GM19035 (cell line): ENCODE results near the gene NOL4L.

Source experiments
- ATAC-seq: cut with Tn5 transposase; IDR thresholded peaks from one replicate; pipeline ENCODE4 v1.9.1; 2021; ENCODE audit not compliant: unreplicated experiment

Gene NOL4L

DNA sequence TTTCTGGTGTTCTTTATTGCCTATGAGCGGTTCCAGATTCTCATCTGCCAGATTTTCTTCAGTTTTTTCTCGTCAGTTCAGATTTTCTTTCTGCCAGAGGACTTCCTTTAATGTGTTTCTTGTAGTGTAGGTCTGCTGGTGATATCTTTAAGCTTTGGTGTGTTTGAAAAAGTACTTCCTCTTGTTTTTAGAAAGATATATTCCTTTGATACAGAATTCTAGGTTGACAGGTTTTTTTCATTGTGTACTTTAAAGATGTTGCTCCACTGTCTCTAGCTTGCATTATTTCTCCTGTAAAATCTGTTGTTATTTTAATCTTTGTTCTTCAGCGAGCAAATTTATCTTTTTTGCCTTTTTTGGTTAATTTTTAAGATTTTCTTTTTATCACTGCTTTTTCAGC is 190.1 kb downstream of the NOL4L start:
- no peak for ATAC-seq
